DOHH2 (cell line): ENCODE results near the gene RPRD1A.
"Not testable (repeated sequence)": the region's sequence is repeated elsewhere in the genome, so short reads cannot be mapped to it uniquely, and the experiment has no call there.

ENCODE experiments used
- H3F3A ChIP-seq: fragments of 200-600 bp; sonication (generic), shearing (Covaris generic); 2 replicates; pipeline ENCODE4 v1.6.0; 2016; ENCODE audit warnings: antibody characterized with exemption, mild to moderate bottlenecking; ENCODE audit not compliant: control insufficient read depth, insufficient read depth
- H3K27ac ChIP-seq: fragments of 200-600 bp; sonication (generic); 2 replicates; pipeline ENCODE4 v1.5.1; 2014; ENCODE audit warnings: low read depth, mild to moderate bottlenecking, low read length, moderate library complexity
- H3K27me3 ChIP-seq: fragments of 200-600 bp; sonication (generic); 2 replicates; pipeline ENCODE4 v1.6.1; 2014; ENCODE audit warnings: mild to moderate bottlenecking, low read length, mixed read lengths; ENCODE audit not compliant: control insufficient read depth
- H3K36me3 ChIP-seq: fragments of 200-600 bp; sonication (generic); 2 replicates; pipeline ENCODE4 v1.6.1; 2014; ENCODE audit warnings: mild to moderate bottlenecking, low read length, moderate library complexity, mixed read lengths; ENCODE audit not compliant: control insufficient read depth
- H3K4me1 ChIP-seq: fragments of 200-600 bp; sonication (generic); 2 replicates; pipeline ENCODE4 v1.6.1; 2014; ENCODE audit warnings: mild to moderate bottlenecking, low read length, mixed read lengths; ENCODE audit not compliant: control insufficient read depth
- H3K4me2 ChIP-seq: fragments of 200-600 bp; sonication (generic); 2 replicates; pipeline ENCODE4 v1.6.0; 2014; ENCODE audit warnings: mild to moderate bottlenecking, low read length, moderate library complexity
- H3K4me3 ChIP-seq: fragments of 200-600 bp; sonication (generic); 2 replicates; pipeline ENCODE4 v1.5.1; 2014; ENCODE audit warnings: mild to moderate bottlenecking, low read length, mixed read lengths
- H3K79me2 ChIP-seq: fragments of 200-600 bp; sonication (generic); 2 replicates; pipeline ENCODE4 v1.6.1; 2014; ENCODE audit warnings: mild to moderate bottlenecking, low read length, mixed read lengths; ENCODE audit not compliant: control insufficient read depth
- H3K9me2 ChIP-seq: fragments of 200-600 bp; sonication (generic); replicated peaks from 2 replicates; pipeline ENCODE4 v1.6.1; 2014; ENCODE audit warnings: mild to moderate bottlenecking, low read length, mixed read lengths; ENCODE audit not compliant: control insufficient read depth
- H3K9me3 ChIP-seq: fragments of 200-600 bp; sonication (generic); 2 replicates; pipeline ENCODE4 v1.6.1; 2014; ENCODE audit warnings: antibody characterized with exemption, low read length, mixed read lengths; ENCODE audit not compliant: control insufficient read depth, insufficient read depth
- H4K20me1 ChIP-seq: fragments of 200-600 bp; sonication (generic); 2 replicates; pipeline ENCODE4 v1.6.0; 2014; ENCODE audit warnings: low read depth, mild to moderate bottlenecking, antibody characterized with exemption, low read length, moderate library complexity; ENCODE audit not compliant: control insufficient read depth, insufficient read depth
- EZH2phosphoT487 ChIP-seq: fragments of 200-600 bp; sonication (generic); IDR thresholded peaks from 2 replicates; pipeline ENCODE4 v1.6.1; 2017; ENCODE audit warnings: borderline replicate concordance, mild to moderate bottlenecking, antibody characterized with exemption, low read length, moderate library complexity, mixed read lengths
- TF ChIP-seq, protein P1 (sequence below): fragments of 200-600 bp; sonication (generic); IDR thresholded peaks from one replicate; pipeline ENCODE4 v1.5.1; 2014; ENCODE audit warnings: antibody characterized with exemption, mild to moderate bottlenecking, low read depth, low read length; ENCODE audit not compliant: poor library complexity, severe bottlenecking

RPRD1A gene

DNA sequence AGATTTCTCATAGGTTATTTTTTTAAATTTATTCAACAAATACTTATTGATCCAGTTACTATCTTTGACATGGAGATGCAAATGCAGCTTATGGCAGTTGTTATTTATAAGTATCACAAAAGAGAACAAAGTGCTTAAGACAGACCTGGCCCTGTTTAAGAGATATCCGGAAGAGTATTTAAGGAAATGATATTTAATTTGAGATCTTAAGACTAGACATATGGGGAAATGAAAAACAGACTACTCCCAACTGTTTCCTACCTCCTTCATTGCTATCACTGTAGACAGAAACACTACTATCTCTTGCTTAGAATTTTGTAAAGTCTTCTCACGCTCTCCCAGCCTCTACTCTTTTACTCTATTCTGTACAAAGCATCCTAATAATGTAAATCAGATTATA is 36.0 kb downstream of the RPRD1A start:
- TF ChIP-seq, protein P1, sequence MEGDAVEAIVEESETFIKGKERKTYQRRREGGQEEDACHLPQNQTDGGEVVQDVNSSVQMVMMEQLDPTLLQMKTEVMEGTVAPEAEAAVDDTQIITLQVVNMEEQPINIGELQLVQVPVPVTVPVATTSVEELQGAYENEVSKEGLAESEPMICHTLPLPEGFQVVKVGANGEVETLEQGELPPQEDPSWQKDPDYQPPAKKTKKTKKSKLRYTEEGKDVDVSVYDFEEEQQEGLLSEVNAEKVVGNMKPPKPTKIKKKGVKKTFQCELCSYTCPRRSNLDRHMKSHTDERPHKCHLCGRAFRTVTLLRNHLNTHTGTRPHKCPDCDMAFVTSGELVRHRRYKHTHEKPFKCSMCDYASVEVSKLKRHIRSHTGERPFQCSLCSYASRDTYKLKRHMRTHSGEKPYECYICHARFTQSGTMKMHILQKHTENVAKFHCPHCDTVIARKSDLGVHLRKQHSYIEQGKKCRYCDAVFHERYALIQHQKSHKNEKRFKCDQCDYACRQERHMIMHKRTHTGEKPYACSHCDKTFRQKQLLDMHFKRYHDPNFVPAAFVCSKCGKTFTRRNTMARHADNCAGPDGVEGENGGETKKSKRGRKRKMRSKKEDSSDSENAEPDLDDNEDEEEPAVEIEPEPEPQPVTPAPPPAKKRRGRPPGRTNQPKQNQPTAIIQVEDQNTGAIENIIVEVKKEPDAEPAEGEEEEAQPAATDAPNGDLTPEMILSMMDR = no peak
- no peak for TF ChIP-seq EZH2phosphoT487
- Histone ChIP-seq H3K27ac (peak overlapping the region; percentile 89), H3K36me3 (peaks cover 46% of the 10 kb centered on the region), H3K4me3 (peak overlapping the region; percentile 55), H3F3A (peaks cover 20% of the 10 kb centered on the region; the same call in 1 of the 2 replicates), H3K9me2 (no peaks in the 10 kb centered on the region), H3K9me3 (no peaks in the 10 kb centered on the region), H4K20me1 (no peaks in the 10 kb centered on the region), H3K4me2 (peak overlapping the region; percentile 60), H3K27me3 (no peaks in the 10 kb centered on the region), H3K79me2 (peaks cover 68% of the 10 kb centered on the region), H3K4me1 (peaks cover 62% of the 10 kb centered on the region)

GRCh38 chr18:36028859-36029258 is 38.5 kb downstream of the RPRD1A start:
- no peaks in the 10 kb centered on the region for H3K9me3 ChIP-seq
- H3K27me3 ChIP-seq = no peaks in the 10 kb centered on the region
- peaks cover 42% of the 10 kb centered on the region for H3K79me2 ChIP-seq
- H3K4me3 ChIP-seq = no peak overlapping the region
- no peak overlapping the region for H3K27ac ChIP-seq
- no peak for TF ChIP-seq EZH2phosphoT487
- TF ChIP-seq, protein P1 = no peak
- H3K4me1 ChIP-seq = peaks cover 38% of the 10 kb centered on the region
- H3K36me3 ChIP-seq = peaks cover 66% of the 10 kb centered on the region
- H4K20me1 ChIP-seq = no peaks in the 10 kb centered on the region
- H3K9me2 ChIP-seq = no peaks in the 10 kb centered on the region
- peaks cover 17% of the 10 kb centered on the region; the same call in 1 of the 2 replicates for H3F3A ChIP-seq
- no peak overlapping the region for H3K4me2 ChIP-seq

- H3K4me2 ChIP-seq = no peak overlapping the region
- H3K9me3 ChIP-seq = no peaks in the 10 kb centered on the region
- H3K27ac ChIP-seq = no peak overlapping the region
- TF ChIP-seq, protein P1 = no peak
- TF ChIP-seq EZH2phosphoT487 = no peak
- no peaks in the 10 kb centered on the region for H3K27me3 ChIP-seq
- peaks cover 4% of the 10 kb centered on the region for H3F3A ChIP-seq
- no peak overlapping the region for H3K4me3 ChIP-seq
- H4K20me1 ChIP-seq = no peaks in the 10 kb centered on the region; the same call in 1 of the 2 replicates
- H3K9me2 ChIP-seq = no peaks in the 10 kb centered on the region
- H3K36me3 ChIP-seq = peaks cover 47% of the 10 kb centered on the region
- peaks cover 7% of the 10 kb centered on the region for H3K79me2 ChIP-seq
- H3K4me1 ChIP-seq = peaks cover 4% of the 10 kb centered on the region; the same call in 1 of the 2 replicates
These were observed 42.3 kb downstream of the RPRD1A start for GRCh38 chr18:36025025-36025424.

DNA sequence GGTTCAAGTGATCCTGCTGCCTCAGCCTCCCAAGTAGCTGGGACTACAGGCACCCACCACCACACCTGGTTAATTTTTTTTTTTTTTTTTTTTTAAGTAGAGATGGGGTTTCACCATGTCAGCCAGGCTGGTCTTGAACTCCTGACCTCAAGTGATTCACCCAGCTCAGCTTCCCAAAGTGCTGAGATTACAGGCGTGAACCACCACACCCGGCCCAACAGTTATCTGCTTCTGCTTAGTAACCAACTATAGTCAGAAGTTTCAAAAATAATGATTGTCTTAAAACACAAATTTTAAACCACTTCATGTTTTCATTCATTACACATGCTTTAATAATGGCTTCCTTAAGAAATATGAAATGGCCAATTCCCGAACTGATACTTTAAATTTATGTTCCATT is 43.1 kb downstream of the RPRD1A start:
- H3K79me2 ChIP-seq, H3K9me3 ChIP-seq, H3F3A ChIP-seq, H3K4me3 ChIP-seq, H3K27ac ChIP-seq, H3K27me3 ChIP-seq, H3K9me2 ChIP-seq, H3K4me2 ChIP-seq, H3K4me1 ChIP-seq, H4K20me1 ChIP-seq: not testable (repeated sequence)
- H3K36me3 ChIP-seq = peaks cover 40% of the 10 kb centered on the region
